ENCODE data around the gene FOLR2.
"Not testable (repeated sequence)": the region's sequence is repeated elsewhere in the genome, so short reads cannot be mapped to it uniquely, and the experiment has no call there.

The FOLR2 gene

DNA sequence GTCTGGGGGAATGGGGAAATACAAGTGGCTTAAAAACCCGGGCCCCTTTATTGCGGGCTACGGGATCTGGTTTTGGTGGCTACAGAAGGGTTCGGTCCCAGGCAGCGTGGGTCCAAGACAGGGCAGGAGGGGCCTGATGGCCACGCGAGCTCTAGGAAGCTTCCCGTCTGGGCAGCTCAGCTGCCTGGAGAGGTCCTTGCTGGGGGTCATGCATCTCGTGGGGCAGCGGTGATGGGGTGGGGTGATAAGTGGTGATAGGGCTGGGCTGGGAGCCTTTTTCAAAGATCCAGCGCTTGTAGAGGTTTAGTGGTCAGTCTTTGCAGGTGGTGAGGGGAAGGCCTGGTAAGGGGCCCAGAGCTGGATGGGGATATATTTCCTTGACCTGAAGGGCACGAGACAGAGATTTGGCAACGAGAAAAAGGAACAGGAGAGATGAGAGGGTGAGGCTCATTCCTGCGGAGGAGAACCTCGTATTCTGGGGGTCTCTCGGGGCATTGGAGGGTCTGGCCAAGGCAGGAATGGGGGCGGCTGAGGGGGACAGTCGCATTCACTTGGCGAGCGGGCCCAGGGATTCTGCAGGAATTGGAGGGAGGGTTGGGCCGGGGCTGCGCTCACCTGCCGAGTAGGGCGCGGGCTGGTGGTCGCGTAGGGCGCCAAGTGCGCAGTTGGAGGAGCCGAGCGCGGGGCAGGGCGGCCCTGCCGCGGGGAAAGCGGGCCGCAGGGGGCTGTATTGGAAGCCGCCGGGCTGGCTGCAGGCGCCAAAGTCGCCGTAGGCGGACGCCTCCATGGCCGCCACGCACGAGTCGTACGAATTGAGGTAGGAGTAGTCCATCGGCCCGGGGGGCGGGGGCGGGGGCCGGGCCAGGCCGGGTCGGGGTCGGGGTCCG is 26.8 kb downstream of the FOLR2 start:
- DNase-seq: no peak

DNA sequence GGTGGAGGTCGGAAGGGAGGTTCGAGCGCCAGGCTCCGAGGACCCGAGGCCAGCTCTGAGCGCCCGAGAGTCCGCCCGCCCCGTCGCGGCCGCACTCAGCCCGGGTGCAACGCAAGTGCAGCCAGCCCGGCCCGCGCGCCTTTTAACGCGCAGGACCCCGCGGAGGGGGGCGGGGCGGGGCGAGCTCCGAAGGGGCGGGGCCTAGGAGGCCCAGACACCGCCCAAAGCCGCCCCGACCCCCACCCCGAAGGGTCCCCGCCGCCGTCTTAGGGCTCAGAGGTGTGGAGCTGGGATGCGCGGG is 27.4 kb downstream of the FOLR2 start, which contains the start of gene PHOX2A:
TSS of gene PHOX2A (minus strand) at position 117 of the 301 bp plus-strand sequence. CDS start 172 bp downstream, outside the sequence.
- DNase-seq: no peak

DNA sequence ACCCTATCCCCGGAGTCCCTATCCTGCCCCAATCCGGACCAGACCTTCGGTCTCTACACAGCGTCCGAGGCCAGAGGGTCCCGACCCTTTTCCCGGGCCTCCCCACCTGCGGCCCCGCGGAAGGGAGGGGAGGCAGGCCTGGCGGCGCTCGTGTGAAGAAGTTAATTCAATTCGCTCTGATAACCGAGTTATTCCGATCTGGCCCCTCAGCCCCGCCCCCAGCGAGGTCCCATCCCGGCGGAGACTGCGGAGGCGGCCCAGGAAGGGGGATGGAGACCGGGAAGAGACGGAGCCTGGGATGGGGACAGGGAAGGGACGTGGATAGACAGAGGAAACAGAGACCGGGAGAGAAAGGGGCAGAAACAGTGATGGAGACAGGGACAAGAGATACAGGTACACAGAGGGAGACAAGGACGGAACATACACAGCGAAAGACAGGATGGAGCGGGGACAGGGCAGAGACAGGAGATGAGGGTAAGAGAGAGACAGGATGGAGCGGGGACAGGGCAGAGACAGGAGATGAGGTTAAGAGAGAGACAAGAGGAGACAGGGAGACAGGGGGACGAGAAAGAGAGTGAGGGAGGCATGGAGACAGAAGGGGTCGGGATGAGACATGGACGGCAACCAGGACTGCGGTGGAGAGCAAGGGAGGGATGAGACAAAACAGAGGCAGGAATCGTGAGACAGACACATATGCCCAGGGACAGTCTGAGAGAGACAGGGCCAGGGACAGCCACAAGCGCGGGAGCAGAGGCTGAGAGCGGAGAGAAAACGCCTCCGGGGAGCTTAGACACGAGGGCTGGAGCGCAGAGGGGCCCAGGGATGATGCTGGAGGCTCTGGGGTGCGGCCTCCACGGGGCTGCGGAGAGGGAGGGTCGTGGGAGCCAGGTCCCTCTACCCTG is 28.0 kb downstream of the FOLR2 start:
- no peak for DNase-seq

DNA sequence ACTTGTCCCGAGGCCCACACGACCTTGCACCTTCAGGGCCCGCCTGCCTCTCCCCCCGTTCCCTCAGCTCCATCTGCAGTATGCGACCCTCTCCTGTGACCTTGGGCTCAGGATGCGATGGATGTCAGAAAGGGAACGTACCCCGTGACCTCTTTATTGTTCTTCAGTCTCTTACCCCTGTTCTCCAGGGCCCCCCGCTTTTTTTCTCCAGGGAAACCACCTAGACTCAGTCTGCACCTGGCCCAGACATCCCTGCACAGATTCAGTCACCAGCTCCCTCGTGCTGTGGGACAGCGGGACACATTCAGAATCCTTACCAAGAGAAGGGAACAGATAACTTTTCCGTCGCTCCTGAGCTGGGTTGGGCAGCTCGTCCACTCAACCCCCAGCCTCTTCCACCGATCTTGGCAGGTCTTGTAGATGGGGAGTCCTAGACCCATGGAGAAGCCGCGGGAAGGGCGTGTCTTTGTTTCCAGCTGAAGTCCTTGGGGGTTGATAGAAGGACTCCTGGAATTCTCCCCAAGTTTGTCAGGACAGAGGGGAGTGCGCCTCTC is 28.7 kb downstream of the FOLR2 start:
- no peak for DNase-seq

DNA sequence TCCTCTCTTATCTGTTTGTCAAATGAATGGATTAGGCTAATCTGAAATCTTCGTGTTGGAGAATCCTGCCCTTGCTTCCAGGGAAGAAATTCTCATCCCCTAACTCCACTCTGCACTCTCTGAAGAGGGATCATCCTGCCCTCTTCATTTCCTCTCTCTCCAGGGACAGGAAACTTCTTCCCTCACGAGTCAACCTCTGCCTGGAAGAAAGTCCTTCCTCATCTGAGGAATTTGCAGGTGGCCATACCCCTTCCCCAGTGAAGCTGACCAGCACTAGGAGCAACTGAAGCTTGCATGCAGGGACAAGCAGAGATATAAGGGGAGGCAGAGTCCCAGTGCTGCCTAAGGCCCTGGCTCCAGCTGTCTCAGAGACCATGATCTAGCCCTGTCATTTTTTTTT is 31.0 kb downstream of the FOLR2 start:
- no peak for DNase-seq

DNA sequence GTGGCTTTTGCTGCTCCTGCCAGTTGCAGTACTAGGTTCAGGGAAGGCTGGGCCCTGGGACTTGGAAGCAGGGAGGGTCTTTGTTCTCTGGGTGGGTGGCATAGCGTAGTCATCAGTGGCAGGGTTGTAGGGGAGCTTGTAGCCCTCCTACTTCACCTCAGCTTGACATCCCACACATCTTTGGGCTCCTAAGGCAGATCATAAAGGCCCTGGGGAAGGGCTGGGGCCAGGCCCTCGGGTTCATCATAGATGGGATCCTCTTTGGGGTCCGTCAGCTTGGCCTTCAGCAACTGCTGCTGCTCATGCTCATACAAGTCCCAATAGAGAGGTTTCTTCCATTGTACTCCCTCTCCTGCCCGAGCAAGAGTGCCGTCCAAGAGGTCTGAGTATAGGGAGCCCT is 33.4 kb downstream of the FOLR2 start:
- no peak for DNase-seq

DNA sequence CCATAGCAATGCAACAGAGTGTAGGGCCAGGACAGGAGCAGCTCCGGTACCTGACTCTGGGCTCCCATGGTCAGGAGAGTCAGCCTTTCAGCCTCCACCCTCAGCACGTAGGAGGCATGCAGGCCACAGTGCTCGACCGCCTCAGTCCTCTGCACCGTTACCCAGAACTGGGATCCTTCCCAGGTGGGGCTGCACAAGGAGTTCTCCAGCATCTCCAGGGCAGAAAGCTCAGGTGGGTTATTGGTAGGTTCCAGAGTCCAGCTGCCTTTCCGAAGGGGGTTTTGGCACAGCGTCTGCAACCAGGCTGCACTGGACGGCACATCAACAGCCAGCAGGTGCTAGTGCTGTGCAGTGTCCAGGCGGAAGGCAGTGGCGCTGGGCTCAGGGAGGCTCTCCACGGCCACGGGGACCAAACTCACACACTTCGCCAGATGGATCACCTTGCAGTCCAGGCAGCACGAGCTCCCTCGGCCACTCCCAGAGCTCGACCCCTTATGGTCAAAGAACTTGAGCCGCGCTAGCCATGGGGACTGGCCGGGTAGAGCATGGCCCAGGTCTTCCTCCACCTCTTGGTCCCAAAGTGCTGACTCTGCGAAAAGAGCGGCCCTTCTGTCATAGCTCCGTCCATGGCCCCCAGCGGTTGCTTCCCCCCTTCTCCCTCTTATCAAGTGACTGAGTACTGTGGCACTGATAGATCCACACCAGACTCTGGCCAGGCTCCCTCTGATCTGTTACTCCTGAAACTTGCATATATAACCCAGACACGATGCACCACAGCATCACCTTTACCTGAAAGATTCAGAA is 34.3 kb downstream of the FOLR2 start:
- no peak for DNase-seq

DNA sequence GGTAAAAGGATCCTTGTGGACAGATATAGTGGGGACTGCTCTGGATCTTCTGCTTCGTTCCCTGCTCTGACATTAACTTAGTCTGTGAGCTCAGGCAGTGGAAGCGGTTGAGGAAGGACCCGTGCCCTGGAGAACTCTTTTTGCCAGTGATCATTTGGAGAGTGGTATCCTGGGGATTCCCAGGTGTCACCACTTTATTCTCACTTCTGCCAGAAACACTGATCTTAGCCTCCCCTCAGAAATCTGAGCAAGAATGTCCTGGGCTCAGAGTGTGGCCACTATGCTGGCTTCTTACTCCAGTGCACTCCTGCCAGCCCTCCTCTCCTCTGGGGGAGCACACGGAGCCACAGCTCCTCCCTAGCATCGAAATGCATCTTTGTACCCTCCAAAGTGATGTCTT is 35.0 kb downstream of the FOLR2 start:
- DNase-seq: no peak

DNA sequence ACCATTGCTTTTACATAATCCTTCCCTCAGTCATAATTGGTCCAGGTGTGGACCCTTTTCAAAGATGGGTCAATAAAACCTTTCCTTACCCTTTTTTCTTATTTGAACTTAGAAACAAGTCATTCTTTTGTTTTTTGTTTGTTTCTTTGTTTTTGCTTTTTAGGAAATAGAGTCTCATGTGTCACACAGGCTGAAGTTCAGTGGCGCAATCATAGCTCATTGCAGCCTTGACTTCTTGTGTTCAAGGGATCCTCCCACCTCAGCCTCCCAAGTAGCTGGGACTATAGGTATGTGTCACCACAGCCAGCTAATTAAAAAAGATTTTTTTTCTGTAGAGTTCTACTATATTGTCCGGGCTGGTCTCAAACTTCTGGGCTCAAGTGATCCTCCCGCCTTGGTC is 36.8 kb downstream of the FOLR2 start:
- no peak for DNase-seq

DNA sequence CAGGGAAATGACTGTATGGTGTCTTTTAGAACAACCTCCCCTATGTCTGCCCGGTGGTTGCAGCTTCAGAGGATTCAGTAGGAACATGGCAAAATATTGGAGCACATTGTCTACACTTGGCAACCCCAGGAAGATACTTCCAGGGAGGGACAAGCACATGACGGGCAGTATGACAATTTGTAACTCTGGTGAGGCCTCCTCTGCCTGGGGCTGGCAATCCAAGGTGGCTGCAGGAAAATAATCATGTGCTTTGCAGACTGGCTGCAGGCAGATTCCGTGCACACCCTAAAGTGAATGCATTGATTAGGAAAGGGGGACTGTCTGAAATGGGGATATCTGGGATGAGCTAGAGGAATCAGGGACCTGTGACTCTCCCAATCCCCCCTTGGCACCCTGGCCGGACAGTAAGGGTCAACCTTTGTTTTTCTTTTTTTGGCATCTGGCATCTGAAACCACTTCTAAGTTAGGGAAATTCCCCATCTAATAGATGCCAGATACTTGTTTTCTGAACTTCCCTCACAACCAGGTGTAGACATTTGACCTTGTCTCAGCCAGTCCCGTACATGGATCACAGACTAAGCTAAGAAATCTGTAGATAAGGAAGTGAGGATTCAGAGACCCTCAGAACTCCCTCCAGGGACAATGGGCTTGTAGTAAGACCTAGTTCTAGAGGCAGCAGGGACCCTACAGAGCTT is 37.9 kb downstream of the FOLR2 start:
- DNase-seq: no peak

DNA sequence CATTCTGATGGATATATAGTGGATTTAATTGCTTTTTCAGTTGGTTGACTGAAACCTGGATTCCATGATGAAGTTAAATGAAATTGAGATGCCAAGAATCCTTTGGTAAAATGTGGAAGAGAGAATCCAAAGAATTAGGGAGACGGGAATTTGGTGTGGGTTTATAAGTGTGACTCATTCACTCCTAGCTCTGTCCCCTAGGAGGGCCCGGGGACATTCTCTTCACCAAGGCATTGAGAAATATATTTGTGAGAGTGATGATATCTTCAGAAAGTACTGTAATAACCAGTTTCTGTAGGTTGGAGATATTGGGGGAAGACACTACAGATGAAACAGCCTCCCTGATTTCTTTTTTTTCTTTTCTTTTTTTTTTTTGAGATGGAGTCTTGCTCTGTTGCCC is 41.0 kb downstream of the FOLR2 start:
- DNase-seq: no peak

DNA sequence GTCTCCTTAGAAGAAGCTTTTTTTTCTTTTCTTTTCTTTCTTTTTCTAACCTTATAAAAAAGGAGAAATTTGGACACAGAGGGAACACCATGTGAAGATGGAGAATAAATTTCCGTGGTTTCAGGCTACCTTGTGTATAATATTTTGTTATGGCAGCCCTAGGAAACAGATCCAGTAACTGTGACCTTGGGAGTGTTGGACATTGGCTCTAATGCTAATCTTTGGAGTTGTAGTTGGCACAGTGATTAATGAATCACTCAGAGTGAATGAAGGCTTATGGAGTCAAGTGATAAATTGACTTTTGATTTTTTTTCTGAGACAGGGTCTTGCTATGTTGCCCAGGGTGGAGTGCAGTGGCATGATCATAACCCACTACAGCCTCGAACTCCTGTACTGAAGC is 42.9 kb downstream of the FOLR2 start:
- no peak for DNase-seq

DNA sequence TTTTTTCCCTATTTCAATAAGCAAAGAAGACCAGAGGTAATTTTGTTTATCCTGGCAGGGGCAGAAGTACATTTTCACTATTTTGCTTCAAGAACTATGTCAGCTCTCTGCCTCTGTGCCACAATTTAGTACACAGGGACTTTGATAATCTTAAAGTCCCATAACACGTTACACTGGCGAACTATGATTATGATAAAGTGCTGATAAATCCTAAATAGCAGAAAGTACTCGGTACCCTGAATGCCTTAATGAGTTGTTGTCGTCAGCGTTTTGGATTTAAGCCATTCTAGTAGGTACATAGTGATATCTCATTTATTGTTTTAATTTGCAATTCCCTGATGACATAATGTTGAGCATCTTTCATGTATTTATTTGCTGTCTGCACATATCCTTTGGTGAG is 44.0 kb downstream of the FOLR2 start:
- DNase-seq: no peak

DNA sequence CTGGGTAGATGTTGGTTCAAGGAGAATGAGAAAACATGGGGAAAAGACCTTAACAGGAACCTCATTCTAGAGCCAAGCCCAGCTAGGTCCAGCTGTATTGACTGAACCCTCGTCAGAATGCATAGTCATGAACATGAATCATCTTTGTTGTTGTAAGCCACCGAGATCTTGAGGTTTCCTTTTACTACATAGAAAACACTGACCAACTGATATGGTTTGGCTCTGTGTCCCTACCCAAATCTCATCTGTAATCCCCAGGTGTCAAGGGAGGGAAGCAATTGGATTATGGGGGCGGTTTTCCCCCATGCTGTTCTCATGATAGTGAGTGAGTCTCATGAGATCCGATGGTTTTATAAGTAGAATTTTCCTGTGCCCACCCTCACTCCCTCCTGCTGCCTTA is 46.8 kb downstream of the FOLR2 start:
- no peak for DNase-seq

DNA sequence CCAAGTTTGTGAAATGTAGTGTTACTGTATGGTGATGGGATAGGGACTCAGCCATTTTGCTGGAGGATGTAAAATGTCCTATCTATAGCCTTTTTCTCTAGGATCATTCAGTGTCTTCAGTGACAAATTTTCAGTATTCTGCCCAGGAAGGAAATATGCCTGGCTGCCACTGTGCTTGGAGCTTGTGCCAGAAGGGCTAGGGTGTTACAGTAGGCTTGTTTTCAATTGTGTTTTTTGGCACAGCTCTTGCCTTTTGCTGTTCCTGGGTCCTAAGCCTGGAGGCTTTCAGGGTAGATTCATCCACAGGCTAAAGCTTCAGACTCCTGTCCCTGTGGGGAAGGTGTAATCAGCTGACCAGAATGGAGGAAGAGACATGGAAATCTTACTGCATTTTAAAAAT is 49.4 kb downstream of the FOLR2 start:
- DNase-seq: no peak

DNA sequence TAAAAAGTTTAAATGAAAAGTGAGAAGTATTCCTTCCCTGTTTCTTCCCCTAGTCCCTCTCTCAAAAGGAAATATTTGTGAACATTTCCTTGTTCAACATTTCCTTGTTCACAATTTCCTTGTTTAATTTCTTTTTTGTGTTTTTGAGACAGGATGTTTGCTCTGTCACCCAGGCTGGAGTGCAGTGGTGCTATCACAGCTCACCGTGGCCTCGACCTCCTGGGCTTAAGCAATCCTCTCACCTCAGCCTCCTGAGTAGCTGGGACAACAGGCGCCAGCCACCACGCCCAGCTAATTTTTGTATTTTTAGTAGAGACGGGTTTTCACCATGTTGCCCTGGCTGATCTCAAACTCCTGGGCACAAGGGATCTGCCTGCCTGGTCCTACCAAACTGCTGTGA is 50.4 kb downstream of the FOLR2 start:
- DNase-seq: not testable (repeated sequence)

DNA sequence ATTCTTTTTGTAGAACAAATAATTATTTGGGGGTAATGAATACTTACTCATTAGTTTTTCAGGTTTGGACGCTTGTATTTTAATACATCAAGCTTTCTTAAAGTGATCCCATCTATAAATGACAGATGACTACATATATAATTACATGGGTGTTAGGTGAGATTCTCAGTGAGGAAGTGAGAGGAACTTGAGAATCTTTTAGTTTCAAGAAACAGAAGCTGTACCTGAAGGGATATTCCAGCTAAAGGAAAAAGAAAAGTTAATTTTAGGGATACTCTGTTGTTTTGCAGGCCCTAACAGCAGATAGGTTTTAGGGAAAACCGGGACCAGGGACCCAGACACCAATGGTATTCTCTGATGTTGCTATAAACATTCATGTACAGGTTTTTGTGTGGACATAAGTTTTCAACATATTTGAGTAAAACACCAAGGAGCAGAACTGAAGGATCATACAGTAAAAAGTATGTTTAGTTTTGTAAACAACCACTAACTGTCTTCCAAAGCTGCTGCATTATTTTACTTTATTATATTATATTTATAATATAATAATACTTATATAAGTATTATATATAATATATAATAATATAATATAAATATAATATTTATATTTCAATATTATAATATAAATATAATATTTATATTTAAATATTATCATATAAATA is 51.5 kb downstream of the FOLR2 start:
- DNase-seq: no peak

All from hematopoietic multipotent progenitor cell treated with erythropoietin and hydrocortisone succinate and interleukin-3 and kit ligand, for 8 days (in vitro differentiated cells).